ENCODE measurements around the gene COPS3. TPM values are rescaled to one million over a fixed set of nuclear protein-coding genes. Genes with fewer than 3 reads are reported as not detected.

COPS3 gene
- total and polyA plus RNA-seq, 3 donors from 2014 or later: 128 to 198 (median 134) TPM

- Histone ChIP-seq H3K27ac (peak overlapping the region; percentile 74 to 75), H3K27me3 (no peaks in the 10 kb centered on the region), H3K36me3 (ENCODE audit: low read depth, missing control alignments) (no peaks in the 10 kb centered on the region), H3K4me3 (no peak overlapping the region), H3K9me3 (no peaks in the 10 kb centered on the region), H3K4me1 (peaks cover 38% of the 10 kb centered on the region)
- TF ChIP-seq POLR2A (IDR thresholded peaks at IDR 0.05) (no peak), CTCF (IDR thresholded peaks at IDR 0.05) (no peak)
- WGBS, 2 donors: 74 to 82% methylated on average over 8 of the region's 8 CpGs
- no peak for DNase-seq
- intact Hi-C loops (cut with DNase I; ENCODE audit: low total_unique reads): no loop called here
Observed at GRCh38 chr17:17201907-17202306, 79.1 kb downstream of the COPS3 start.

GRCh38 chr17:17201271-17201670 lies 79.8 kb downstream of the COPS3 start:
- no peak for DNase-seq
- Histone ChIP-seq H3K4me3 (no peak overlapping the region), H3K27ac (peak overlapping the region; percentile 74 to 75), H3K9me3 (no peaks in the 10 kb centered on the region), H3K4me1 (peaks cover 38% of the 10 kb centered on the region), H3K36me3 (ENCODE audit: low read depth, missing control alignments) (no peaks in the 10 kb centered on the region), H3K27me3 (no peaks in the 10 kb centered on the region)
- intact Hi-C loops (cut with DNase I; ENCODE audit: low total_unique reads): no loop called here
- WGBS, 2 donors: 80 to 83% methylated on average over 10 of the region's 10 CpGs
- TF ChIP-seq CTCF (IDR thresholded peaks at IDR 0.05): no peak
- no peak for TF ChIP-seq POLR2A (IDR thresholded peaks at IDR 0.05)

- peak; percentile 82 for DNase-seq
- H3K36me3 ChIP-seq (ENCODE audit: low read depth, missing control alignments): no peaks in the 10 kb centered on the region
- no peaks in the 10 kb centered on the region for H3K27me3 ChIP-seq
- no peaks in the 10 kb centered on the region for H3K9me3 ChIP-seq
- TF ChIP-seq POLR2A (IDR thresholded peaks at IDR 0.05) (no peak), CTCF (IDR thresholded peaks at IDR 0.05) (no peak)
- H3K4me3 ChIP-seq: no peak overlapping the region
- peak overlapping the region; percentile 74 to 75 for H3K27ac ChIP-seq
- WGBS, 2 donors: 45 to 51% methylated on average over 5 of the region's 5 CpGs
- intact Hi-C loops (cut with DNase I; ENCODE audit: low total_unique reads): no loop called here
- peaks cover 38% of the 10 kb centered on the region for H3K4me1 ChIP-seq
Observed at GRCh38 chr17:17200831-17201230, 80.2 kb downstream of the COPS3 start.

- Histone ChIP-seq H3K9me3 (no peaks in the 10 kb centered on the region), H3K4me1 (peaks cover 38% of the 10 kb centered on the region), H3K4me3 (no peak overlapping the region), H3K27ac (peak overlapping the region; percentile 1 to 75), H3K36me3 (ENCODE audit: low read depth, missing control alignments) (no peaks in the 10 kb centered on the region), H3K27me3 (no peaks in the 10 kb centered on the region)
- no peak for DNase-seq
- WGBS, 2 donors: 46 to 55% methylated on average over 7 of the region's 7 CpGs
- TF ChIP-seq CTCF (IDR thresholded peaks at IDR 0.05): no peak
- TF ChIP-seq POLR2A (IDR thresholded peaks at IDR 0.05): no peak
- intact Hi-C loops (cut with DNase I; ENCODE audit: low total_unique reads): no loop called here
Observed at GRCh38 chr17:17200311-17200710, 80.7 kb downstream of the COPS3 start.

- H3K27ac ChIP-seq: no peak overlapping the region
- TF ChIP-seq CTCF (IDR thresholded peaks at IDR 0.05): no peak
- no peak for TF ChIP-seq POLR2A (IDR thresholded peaks at IDR 0.05)
- no peaks in the 10 kb centered on the region for H3K27me3 ChIP-seq
- no peaks in the 10 kb centered on the region for H3K36me3 ChIP-seq (ENCODE audit: low read depth, missing control alignments)
- no peaks in the 10 kb centered on the region for H3K9me3 ChIP-seq
- DNase-seq: no peak
- intact Hi-C loops (cut with DNase I; ENCODE audit: low total_unique reads): no loop called here
- no peak overlapping the region for H3K4me3 ChIP-seq
- H3K4me1 ChIP-seq: peaks cover 31% of the 10 kb centered on the region
- WGBS, 2 donors: 100% methylated on average over 1 of the region's 1 CpG
Observed at GRCh38 chr17:17198281-17198680, 82.8 kb downstream of the COPS3 start.
